GM04504 (cell line): ENCODE measurements around the gene PFDN2.
"Not testable (repeated sequence)": the region's sequence is repeated elsewhere in the genome, so short reads cannot be mapped to it uniquely, and the experiment has no call there.

Experiments used
- DNase-seq: peaks from one replicate; pipeline ENCODE4 v3.0.0-alpha.2; 2012; ENCODE audit warnings: low read depth

Gene PFDN2

GRCh38 chr1:161080441-161081405 is 37.1 kb downstream of the PFDN2 start:
- DNase-seq: no peak

GRCh38 chr1:161079436-161080110 is 38.3 kb downstream of the PFDN2 start:
- no peak for DNase-seq

GRCh38 chr1:161077426-161077825 is 40.4 kb downstream of the PFDN2 start:
- DNase-seq: no peak

- DNase-seq: no peak
Measured at GRCh38 chr1:161076410-161076809, 41.4 kb downstream of the PFDN2 start.

GRCh38 chr1:161074676-161075368 is 43.0 kb downstream of the PFDN2 start:
- DNase-seq: no peak

GRCh38 chr1:161073474-161074121 is 44.2 kb downstream of the PFDN2 start:
- no peak for DNase-seq

GRCh38 chr1:161072751-161073449 is 44.9 kb downstream of the PFDN2 start:
- DNase-seq: no peak

- no peak for DNase-seq
Measured at GRCh38 chr1:161071886-161072371, 45.9 kb downstream of the PFDN2 start.

- no peak for DNase-seq
Measured at GRCh38 chr1:161070761-161071160, 47.1 kb downstream of the PFDN2 start.

GRCh38 chr1:161069731-161070270 is 48.0 kb downstream of the PFDN2 start, which contains the start of gene ARHGAP30:
TSS of gene ARHGAP30 (minus strand) at chr1:161069891. CDS start at chr1:161069624, 267 bp downstream.
- DNase-seq: no peak

GRCh38 chr1:161069241-161069640 is 48.6 kb downstream of the PFDN2 start:
- no peak for DNase-seq

GRCh38 chr1:161068306-161069234 is 49.3 kb downstream of the PFDN2 start:
- DNase-seq: no peak

GRCh38 chr1:161066694-161067093 is 51.1 kb downstream of the PFDN2 start:
- no peak for DNase-seq

GRCh38 chr1:161065681-161066080 is 52.2 kb downstream of the PFDN2 start:
- not testable (repeated sequence) for DNase-seq

GRCh38 chr1:161063936-161064335 is 53.9 kb downstream of the PFDN2 start:
- DNase-seq: not testable (repeated sequence)

GRCh38 chr1:161061419-161061818 is 56.4 kb downstream of the PFDN2 start:
- no peak for DNase-seq

GRCh38 chr1:161059293-161059692 is 58.5 kb downstream of the PFDN2 start:
- DNase-seq: no peak

GRCh38 chr1:161054805-161055204 is 63.0 kb downstream of the PFDN2 start:
- DNase-seq: no peak

GRCh38 chr1:161054232-161054631 is 63.6 kb downstream of the PFDN2 start:
- no peak for DNase-seq

- DNase-seq: no peak
Measured at GRCh38 chr1:161052899-161053298, 64.9 kb downstream of the PFDN2 start.
